KG1 (cell line): ENCODE measurements around the gene FNIP2.
"Not testable (repeated sequence)": the region's sequence is repeated elsewhere in the genome, so short reads cannot be mapped to it uniquely, and the experiment has no call there.

ENCODE experiments used
- DNase-seq: peaks from one replicate; lab custom pipeline; 2025; lab: John Stamatoyannopoulos, UW

The FNIP2 gene

GRCh38 chr4:158814636-158815330, 46.0 kb downstream of the FNIP2 start:
- DNase-seq = no peak

GRCh38 chr4:158816955-158817354, 48.1 kb downstream of the FNIP2 start:
- DNase-seq = no peak

- no peak for DNase-seq
Observed at GRCh38 chr4:158817562-158818296, 48.9 kb downstream of the FNIP2 start.

GRCh38 chr4:158818560-158819140, 49.8 kb downstream of the FNIP2 start:
- DNase-seq = no peak

GRCh38 chr4:158819942-158820786, 51.3 kb downstream of the FNIP2 start:
- DNase-seq = no peak

GRCh38 chr4:158821228-158821971, 52.6 kb downstream of the FNIP2 start:
- DNase-seq = no peak

- DNase-seq = no peak
Observed at GRCh38 chr4:158822348-158822747, 53.5 kb downstream of the FNIP2 start.

GRCh38 chr4:158823461-158823873, 54.6 kb downstream of the FNIP2 start:
- DNase-seq = no peak

- no peak for DNase-seq
Observed at GRCh38 chr4:158824425-158825274, 55.8 kb downstream of the FNIP2 start.

GRCh38 chr4:158825433-158826036, 56.7 kb downstream of the FNIP2 start:
- no peak for DNase-seq

GRCh38 chr4:158826057-158826456, 57.2 kb downstream of the FNIP2 start:
- no peak for DNase-seq

GRCh38 chr4:158826882-158827281, 58.1 kb downstream of the FNIP2 start:
- no peak for DNase-seq

GRCh38 chr4:158827543-158827981, 58.7 kb downstream of the FNIP2 start:
- no peak for DNase-seq

- not testable (repeated sequence) for DNase-seq
Observed at GRCh38 chr4:158828151-158828550, 59.3 kb downstream of the FNIP2 start.

- DNase-seq = no peak
Observed at GRCh38 chr4:158829254-158829653, 60.4 kb downstream of the FNIP2 start.

GRCh38 chr4:158833602-158834001, 64.8 kb downstream of the FNIP2 start:
- no peak for DNase-seq

- DNase-seq = no peak
Observed at GRCh38 chr4:158835226-158836001, 66.6 kb downstream of the FNIP2 start.

- no peak for DNase-seq
Observed at GRCh38 chr4:158836002-158836369, 67.2 kb downstream of the FNIP2 start.

- no peak for DNase-seq
Observed at GRCh38 chr4:158836828-158837449, 68.1 kb downstream of the FNIP2 start.
